Gastroesophageal sphincter (tissue), 4 donors: ENCODE measurements around the gene COL18A1. TPM values are rescaled to one million over a fixed set of nuclear protein-coding genes. Genes with fewer than 3 reads are reported as not detected.
A peak's percentile ranks its signal among the peaks of the same experiment; 100 is the strongest.

Source experiments
- ATAC-seq: fragments of 150-250 bp; one replicate; pipeline ENCODE4 v1.9.1; 2016; ENCODE audit warnings: mild to moderate bottlenecking, moderate library complexity
- H3K27ac ChIP-seq, 4 donors: fragments of 200-600 bp; sonication (generic) in 3 of 4; 1 replicate in 3 of 4; 2 replicates in 1 of 4; pipeline ENCODE4 v1.5.1; 2016 to 2019
- H3K27me3 ChIP-seq: fragments of 200-600 bp; sonication (generic); one replicate; pipeline ENCODE4 v1.5.1; 2019
- H3K36me3 ChIP-seq, 2 donors: fragments of 200-600 bp; sonication (generic); one replicate each; pipeline ENCODE4 v1.5.1; 2019; ENCODE audit warnings: control low read depth in 1 of 2
- H3K4me1 ChIP-seq, 3 donors: fragments of 200-600 bp; sonication (generic); 1 replicate in 2 of 3; 2 replicates in 1 of 3; pipeline ENCODE4 v1.5.1; 2016 to 2019; ENCODE audit warnings: control low read depth in 2 of 3
- H3K4me3 ChIP-seq, 2 donors: fragments of 200-600 bp; sonication (generic); one replicate each; pipeline ENCODE4 v1.5.1; 2019; ENCODE audit warnings: mild to moderate bottlenecking in 1 of 2, moderate library complexity in 1 of 2
- H3K9me3 ChIP-seq, 3 donors: fragments of 200-600 bp; sonication (generic); one replicate each; pipeline ENCODE4 v1.5.1; 2017 to 2019; ENCODE audit warnings: control low read depth in 2 of 3
- CTCF ChIP-seq, 4 experiments: fragments of 200-600 bp in 2 of 4; fragments of 450-650 bp in 2 of 4; sonication (generic) in 1 of 4; IDR thresholded peaks; one replicate each; pipeline ENCODE4 v1.5.1; 2017 to 2019; ENCODE audit warnings: antibody characterized with exemption in 4 of 4, mild to moderate bottlenecking in 2 of 4, moderate library complexity in 2 of 4
- EP300 ChIP-seq: sonication (generic); formaldehyde crosslinking; IDR thresholded peaks from one replicate; pipeline ENCODE4 v1.6.1; 2017; ENCODE audit warnings: antibody characterized with exemption, mild to moderate bottlenecking
- POLR2A ChIP-seq, 2 donors: fragments of 450-650 bp; IDR thresholded peaks; one replicate each; pipeline ENCODE4 v1.6.1; 2017; ENCODE audit warnings: antibody characterized with exemption in 2 of 2, mild to moderate bottlenecking in 2 of 2, moderate library complexity in 1 of 2
- POLR2AphosphoS5 ChIP-seq: sonication (generic); formaldehyde crosslinking; IDR thresholded peaks from one replicate; pipeline ENCODE4 v1.6.1; 2017; ENCODE audit warnings: antibody characterized with exemption
- WGBS, 2 donors: methylation state at CpG; one replicate each; pipeline ENCODE4 v1.1.5; 2018; ENCODE audit warnings: low coverage in 1 of 2; 5-methylcytosine and 5-hydroxymethylcytosine counted together
- total RNA-seq, 4 donors: library from RNA; depleted of rRNA; stranded (reverse); fragments of >200 nt; gene quantifications; one replicate each; pipeline ENCODE4 v1.1.0, GENCODE V29; 2016

Gene COL18A1
- total RNA-seq, 4 donors from 2014 or later: 69.3 to 116 (median 78.4) TPM

GRCh38 chr21:45386336-45386727 is 18.6 kb upstream of the COL18A1 start:
- no peak for ATAC-seq

GRCh38 chr21:45386728-45387371 is 18.1 kb upstream of the COL18A1 start:
- Histone ChIP-seq H3K9me3 (no peaks in the 10 kb centered on the region), H3K27ac (peak overlapping the region in 3 of 4 donors; percentile 33 to 65 (median 53)), H3K36me3 (no peaks in the 10 kb centered on the region), H3K27me3 (peaks cover 14% of the 10 kb centered on the region), H3K4me1 (peaks cover 0 to 21% (median 11%) of the 10 kb centered on the region in 3 donors), H3K4me3 (no peak overlapping the region)
- ATAC-seq: peak; percentile 72
- 0% methylated on average over 3 of the region's 20 CpGs; no CpG with 5 or more reads in 1 of the 2 donors for WGBS, 2 donors
- TF ChIP-seq CTCF (IDR thresholded peaks at IDR 0.05) (peak in 2 of 4 experiments; percentile 25 to 29), EP300 (no peak), POLR2AphosphoS5 (peak; percentile 49)

More at GRCh38 chr21:45386336-45386727, 18.6 kb upstream of the COL18A1 start:
- no peaks in the 10 kb centered on the region for H3K36me3 ChIP-seq
- no CpG with 5 or more reads among the region's 11 CpGs for WGBS, 2 donors
- no peak overlapping the region for H3K4me3 ChIP-seq
- H3K9me3 ChIP-seq: no peaks in the 10 kb centered on the region
- peak overlapping the region in 2 of 4 donors; percentile 50 to 65 for H3K27ac ChIP-seq
- TF ChIP-seq POLR2A (IDR thresholded peaks at IDR 0.05) (no peak), EP300 (no peak), POLR2AphosphoS5 (no peak), CTCF (IDR thresholded peaks at IDR 0.05) (no peak)
- peaks cover 0 to 21% (median 11%) of the 10 kb centered on the region in 3 donors for H3K4me1 ChIP-seq
- H3K27me3 ChIP-seq: peaks cover 14% of the 10 kb centered on the region

- no peak overlapping the region for H3K4me3 ChIP-seq
- WGBS, 2 donors: 80 to 100% methylated on average over 1 to 10 of the region's 13 CpGs
- H3K36me3 ChIP-seq: no peaks in the 10 kb centered on the region
- peaks cover 15% of the 10 kb centered on the region for H3K27me3 ChIP-seq
- H3K4me1 ChIP-seq: peaks cover 0 to 21% (median 11%) of the 10 kb centered on the region in 3 donors
- H3K9me3 ChIP-seq: no peaks in the 10 kb centered on the region
- peak overlapping the region in 3 of 4 donors; percentile 33 to 65 (median 53) for H3K27ac ChIP-seq
- ATAC-seq: no peak
- TF ChIP-seq CTCF (IDR thresholded peaks at IDR 0.05): no peak
- no peak for TF ChIP-seq POLR2AphosphoS5
- TF ChIP-seq POLR2A (IDR thresholded peaks at IDR 0.05): no peak
- no peak for TF ChIP-seq EP300
These were observed 17.5 kb upstream of the COL18A1 start for GRCh38 chr21:45387506-45387905.

- Histone ChIP-seq H3K27me3 (peaks cover 21% of the 10 kb centered on the region), H3K36me3 (no peaks in the 10 kb centered on the region), H3K27ac (peak overlapping the region in 3 of 4 donors; percentile 33 to 65 (median 35)), H3K4me3 (no peak overlapping the region), H3K4me1 (peaks cover 0 to 21% (median 11%) of the 10 kb centered on the region in 3 donors), H3K9me3 (no peaks in the 10 kb centered on the region)
- 0% methylated on average over 1 of the region's 7 CpGs; no CpG with 5 or more reads in 1 of the 2 donors for WGBS, 2 donors
- TF ChIP-seq EP300 (no peak), CTCF (IDR thresholded peaks at IDR 0.05) (no peak), POLR2AphosphoS5 (no peak), POLR2A (IDR thresholded peaks at IDR 0.05) (no peak)
- no peak for ATAC-seq
These were observed 16.9 kb upstream of the COL18A1 start for GRCh38 chr21:45388011-45388521.
